Activated T-helper 9 cell treated with anti-CD3 and anti-CD28 coated beads, Interleukin-2, amount 50 U/mL, for 16 hours (primary cell): ENCODE measurements around the gene INPP5B.
A peak's percentile ranks its signal among the peaks of the same experiment; 100 is the strongest.
"Not testable (repeated sequence)": the region's sequence is repeated elsewhere in the genome, so short reads cannot be mapped to it uniquely, and the experiment has no call there.

Experiments used
- DNase-seq: peaks from one replicate; pipeline ENCODE4 v3.0.0-alpha.2; 2020; ENCODE audit warnings: low read depth

INPP5B gene

DNA sequence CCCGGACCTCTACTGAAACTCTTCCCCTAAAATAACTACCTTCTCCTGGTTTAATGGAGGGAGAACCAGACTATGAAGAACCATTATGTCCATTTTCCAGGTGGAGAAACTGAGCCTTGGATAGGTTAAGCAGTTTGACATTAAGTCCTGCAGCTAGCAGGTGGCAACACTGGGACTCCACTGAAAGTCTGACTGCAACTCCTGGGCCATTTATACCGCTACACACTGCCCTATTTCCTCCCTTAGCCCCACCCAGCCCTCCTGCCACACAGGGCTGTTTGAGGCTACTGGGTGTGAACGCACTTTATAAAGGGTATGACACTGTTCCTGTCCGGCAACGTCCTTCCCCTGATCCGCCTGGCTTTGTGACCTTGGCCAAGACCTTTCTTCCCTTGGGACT lies 511 bp upstream of the INPP5B start:
- DNase-seq, result no peak

DNA sequence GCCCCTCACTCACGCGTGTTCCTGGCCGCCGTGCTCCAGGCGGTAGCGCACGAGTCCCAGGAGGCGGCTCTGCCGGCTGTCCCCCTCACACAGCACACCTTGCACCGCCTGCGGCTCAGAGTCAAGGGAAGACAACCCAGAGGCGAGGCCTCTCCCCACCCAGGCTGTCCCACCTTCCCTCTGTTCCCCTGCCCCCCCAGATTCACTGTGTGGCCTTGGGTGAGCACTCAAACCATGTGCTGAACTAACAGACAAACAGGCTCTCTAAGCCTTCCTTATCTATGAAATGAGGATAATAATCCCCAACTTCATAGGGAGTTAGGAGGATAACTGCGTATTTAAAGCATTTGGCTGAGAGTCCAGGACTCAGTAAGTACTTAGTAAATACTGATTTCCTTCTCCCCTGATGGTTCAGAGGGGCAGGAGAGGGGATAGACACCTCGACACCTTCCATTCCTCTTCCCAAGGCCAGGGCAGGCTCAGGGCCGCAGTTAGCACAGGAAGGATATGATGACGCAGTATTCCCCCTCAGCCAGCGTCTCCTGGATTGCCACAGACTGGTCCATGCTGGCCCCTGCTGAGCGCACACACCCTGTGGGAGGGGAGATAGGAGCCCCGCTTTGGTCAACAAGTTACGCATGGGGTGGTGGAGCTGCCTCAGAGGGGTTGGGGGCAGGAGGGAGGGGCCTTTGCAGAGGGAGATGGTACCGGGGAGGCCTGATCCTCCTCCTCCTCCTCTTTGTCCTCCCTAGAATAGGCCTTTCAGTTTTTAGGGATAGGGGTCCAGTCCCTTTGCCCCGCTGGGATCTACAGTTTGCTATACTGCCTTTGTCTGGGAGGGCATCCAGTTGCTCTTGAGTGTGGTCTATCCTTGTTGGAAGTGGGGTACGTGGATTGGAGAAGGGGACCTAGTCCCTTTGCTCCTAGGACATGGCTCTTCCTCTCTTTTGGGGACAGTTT lies 830 bp downstream of the INPP5B start:
- no peak for DNase-seq

DNA sequence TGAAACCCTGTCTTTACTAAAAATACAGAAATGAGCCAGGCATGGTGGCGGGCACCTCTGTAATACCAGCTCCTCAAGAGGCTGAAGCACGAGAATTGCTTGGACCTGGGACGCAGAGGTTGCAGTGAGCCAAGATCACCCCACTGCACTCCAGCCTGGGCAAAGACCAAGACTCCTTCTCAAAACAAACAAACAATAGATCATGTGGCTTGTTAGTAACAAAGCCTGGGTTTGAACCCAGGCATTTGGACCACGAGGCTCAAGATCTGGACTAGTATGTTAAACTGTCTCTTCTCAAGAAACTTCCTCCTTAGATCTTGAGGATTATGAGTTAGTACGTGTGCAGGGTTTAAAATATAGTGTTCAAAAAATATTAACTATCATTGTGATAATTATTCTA lies 1.6 kb downstream of the INPP5B start:
- DNase-seq, result no peak

DNA sequence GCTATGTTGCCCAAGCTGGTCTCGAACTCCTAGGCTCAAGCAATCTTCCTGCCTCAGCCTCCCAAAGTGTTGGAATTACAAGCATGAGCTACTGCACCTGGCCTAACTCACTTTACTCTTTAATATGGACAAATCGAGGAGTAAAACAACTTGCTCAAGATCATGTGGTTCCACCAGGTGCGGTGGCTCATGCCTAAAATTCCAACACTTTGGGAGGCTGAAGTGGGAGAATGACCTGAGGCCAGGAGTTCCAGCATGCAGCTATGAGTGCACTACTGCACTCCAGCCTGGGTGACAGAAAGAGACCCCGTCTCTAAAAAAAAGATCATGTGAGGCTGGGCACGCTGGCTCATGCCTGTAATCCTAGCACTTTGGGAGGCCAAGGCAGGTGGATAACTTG lies 2.0 kb downstream of the INPP5B start:
- DNase-seq, result no peak

DNA sequence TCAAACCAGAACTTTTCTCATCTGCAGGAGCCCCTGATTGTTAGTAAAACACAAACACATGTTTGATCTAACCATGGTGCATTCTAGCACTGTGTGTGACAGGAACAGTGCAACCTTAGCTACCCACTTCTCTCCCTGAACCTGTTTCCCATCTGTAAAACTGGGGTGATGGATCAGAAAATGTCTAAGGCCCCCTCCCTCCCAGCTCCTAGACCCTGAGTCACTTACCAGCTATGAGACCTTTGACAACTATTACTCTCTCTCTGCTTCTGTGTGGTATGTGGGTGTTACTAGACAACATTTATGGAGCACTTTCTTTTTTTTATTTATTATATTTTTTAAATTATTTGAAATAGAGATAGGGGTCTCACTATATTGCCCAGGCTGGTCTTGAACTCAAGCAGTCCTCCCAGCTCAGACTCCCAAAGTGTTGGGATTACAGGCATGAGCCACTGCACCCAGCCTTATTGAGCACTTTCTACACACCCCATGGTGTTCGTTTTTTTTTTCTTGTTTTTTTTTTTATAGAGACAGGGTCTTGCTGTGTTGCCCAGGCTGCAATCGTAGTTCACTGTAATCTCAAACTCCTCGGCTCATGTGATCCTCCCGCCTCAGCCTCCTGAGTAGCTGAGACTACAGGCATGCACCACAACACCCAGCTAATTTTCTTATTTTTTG lies 2.6 kb downstream of the INPP5B start:
- DNase-seq, result no peak

DNA sequence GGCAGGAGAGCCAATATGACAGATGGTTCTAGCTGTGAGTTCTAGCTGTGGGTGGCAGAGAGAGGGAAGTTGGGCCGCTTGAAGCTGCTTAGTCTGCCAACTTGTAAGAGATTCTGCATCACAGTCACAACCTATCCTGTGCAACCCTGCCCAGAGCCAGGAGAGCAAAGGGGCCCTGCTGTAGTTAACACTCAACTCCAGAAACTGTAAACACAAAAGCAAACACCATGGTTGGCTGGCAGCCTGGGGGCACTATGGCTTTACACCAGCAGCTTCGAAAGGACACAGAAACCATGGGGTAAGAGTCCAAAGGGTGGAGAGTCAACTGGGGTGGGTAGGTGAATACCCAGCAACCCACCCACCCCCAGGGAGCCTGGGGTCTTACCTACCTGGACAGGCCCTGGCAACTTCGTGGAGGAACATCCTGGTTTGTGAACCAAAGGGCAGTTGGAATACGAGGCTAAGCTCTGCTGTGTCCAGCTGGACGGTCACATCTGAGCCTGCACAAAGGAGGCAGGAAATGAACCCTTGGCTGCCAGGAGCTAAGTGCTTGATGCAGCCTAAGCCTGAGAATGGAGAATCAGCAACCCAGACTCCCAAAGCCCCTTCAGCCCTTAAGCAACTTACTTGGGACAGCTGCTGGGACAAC lies 6.4 kb downstream of the INPP5B start:
- no peak for DNase-seq

DNA sequence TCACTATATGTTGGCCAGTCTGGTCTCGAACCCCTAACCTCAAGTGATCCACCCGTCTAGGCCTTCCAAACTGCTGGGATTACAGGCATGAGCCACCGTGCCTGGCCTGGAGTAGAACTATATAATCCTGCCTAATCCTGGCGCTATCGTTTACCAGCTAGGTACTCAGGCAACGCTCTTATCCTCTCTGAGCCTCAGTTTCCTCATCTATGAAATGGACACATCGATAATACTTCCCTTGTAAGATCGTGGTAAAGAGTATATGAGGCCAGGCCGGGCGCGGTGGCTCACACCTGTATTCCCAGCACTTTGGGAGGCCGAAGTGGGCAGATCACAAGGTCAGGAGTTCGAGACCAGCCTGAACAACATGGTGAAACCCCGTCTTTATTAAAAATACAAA lies 10.1 kb downstream of the INPP5B start:
- not testable (repeated sequence) for DNase-seq

DNA sequence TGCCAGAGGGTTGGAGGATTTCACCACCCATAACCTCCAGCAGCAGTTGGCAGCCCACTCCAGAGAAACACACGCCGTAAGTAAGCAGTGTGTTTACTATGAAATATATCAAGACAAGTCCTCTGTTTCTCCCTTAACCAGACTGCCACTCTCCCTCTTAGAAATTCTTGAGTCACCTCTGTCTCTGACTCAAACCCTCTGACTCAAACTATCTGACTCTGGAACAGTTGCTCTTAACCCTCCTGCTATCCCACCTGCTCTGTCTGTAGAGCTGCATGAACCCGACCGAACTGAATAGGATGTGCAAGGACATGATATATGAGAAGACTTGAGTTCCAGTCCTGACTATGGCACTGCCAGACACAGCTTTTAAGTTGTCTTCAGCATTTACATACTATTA lies 14.1 kb downstream of the INPP5B start:
- DNase-seq, result no peak

DNA sequence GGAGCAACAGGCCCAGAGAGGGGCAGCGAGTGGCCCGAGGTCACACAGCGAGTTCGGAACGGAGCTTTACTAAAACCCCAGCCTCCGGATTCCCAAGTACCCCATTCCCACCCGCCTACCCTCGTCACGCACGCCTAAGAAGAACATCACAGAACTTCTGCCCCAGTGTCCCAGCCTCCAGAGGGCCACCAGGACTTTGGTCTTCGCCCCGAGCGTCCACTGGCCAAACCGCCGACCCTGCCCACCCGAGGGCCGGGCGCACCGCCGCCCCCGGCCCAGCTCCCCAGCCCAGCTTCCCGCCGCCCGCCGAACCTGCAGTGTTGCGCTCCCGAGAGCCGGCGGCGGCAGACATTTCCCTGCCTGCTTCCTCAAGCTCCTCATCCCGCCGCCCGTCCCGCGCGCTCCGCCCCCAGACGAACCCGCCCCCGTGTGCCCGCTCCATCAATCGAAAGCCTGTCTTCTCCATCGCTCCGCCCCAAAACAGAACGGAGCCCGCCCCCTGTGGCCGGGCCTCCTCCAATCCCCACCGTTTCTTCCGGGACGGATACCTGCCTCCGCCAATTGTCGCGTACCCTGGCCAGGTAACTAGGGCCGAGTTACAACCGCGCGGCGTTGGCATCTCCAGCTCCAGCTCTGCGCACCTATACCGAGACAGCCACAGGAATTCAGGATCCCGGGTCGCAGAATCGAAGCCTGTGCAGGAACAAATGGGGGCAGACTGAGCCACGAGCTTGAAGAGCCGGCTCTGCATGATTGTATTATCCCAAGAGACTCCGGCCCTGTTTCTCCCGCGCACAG lies 15.3 kb downstream of the INPP5B start:
- peak; percentile 96 for DNase-seq

DNA sequence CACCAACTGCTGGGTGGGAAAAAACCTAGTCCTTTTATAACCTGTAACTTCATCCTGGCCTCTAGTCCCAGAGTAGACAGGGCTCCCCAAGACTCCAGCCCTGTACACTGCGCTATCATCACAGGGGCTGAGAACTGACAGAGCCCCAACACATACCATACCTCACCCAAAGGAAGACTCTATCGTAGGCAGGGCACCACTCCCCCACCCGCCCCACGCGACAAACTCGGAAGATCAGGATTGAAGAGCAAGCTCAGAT lies 15.8 kb downstream of the INPP5B start:
- DNase-seq, result peak; percentile 2

DNA sequence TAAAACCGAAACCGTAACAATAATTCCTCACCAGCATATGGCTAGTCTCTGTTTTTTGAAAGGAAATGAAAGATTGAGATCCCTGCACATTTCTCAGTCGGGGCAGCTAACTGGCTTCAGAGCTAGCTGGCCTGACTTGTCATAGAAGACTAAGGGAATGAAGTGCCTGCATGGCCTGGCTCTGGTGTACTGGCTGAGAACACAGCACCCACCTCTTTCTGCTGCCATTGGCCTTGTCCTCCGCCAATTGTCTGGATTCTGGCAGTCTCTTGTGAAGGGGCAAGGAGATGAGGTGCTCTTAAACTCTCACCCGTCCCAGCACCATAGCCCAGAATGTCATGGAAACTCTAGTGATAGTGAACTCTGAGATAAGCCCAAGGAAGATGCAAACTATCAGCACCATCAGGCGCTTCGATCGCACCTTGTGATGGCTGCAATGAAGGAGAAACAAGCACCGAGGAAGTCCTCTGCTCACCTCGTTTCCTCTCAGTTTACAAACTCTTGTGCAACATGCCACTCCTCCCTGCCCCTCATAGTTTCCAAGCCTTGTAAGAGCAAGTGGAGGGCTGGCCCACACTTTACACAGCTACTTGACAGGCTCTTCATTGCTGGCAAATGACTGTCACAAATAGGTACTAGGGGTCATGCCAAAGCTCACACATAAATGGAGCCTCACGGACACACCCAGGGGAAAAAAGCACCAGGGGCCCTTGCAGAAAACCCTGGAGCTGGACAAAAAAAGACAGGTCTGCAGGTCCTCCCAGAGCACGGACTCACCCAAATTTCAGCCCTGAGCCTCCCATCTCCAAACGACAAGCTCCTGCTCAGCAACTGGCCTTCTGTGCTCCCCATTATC lies 16.4 kb downstream of the INPP5B start:
- DNase-seq, result peak; percentile 6

DNA sequence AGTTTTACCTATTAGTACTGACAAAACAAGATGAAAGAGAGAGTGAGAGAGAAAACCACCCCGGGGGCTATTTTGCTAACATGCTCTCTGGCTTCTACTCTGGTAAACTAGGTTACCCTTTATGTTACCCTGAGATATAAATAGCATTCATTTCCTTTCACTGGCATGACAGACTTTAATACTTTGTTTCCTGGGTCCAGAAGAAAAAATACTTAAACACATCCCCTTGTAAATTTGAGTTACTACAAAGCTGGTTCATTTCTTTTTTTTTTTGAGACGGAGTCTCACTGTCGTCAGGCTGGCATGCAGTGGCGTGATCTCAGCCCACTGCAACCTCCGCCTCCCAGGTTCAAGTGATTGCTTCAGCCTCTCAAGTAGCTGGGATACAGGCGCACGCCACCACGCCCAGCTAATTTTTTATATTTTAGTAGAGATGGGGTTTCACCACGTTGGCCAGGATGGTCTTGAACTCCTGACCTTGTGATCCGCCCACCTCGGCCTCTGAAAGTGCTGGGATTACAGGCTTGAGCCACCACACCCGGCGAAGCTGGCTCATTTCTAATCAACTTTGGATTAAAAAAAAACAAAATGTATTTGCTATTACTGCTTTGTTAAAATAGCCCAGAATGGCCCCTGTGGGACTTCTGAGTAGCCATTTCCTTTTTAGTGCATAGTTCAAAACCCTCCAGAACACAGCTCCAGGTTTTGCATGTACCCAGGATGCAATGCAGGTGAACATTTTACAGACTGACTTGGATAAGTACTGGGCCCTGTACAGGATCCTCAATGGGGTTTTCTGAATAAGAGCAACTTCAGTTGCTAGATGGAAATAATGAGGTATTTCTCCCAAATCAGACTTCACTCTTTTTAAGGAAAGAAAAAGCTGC lies 20.6 kb downstream of the INPP5B start:
- no peak for DNase-seq

DNA sequence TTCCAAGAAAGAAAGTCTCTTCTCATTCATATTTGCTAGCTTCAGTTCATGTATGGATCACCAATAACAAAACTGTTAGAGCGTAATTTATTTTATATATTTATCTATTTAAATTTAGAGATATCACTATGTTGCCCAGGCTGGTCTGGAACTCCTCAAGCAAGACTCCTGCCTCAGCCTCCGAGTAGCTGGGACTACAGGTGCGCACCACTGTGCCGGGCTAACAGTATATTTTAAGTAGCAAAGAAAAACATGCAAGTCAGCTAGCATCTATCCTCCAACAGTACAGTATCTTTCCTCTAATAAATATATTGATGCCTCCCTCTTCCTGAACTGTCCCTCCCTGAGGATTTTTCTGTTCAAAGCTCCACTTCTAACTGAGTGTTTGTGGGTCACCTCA lies 21.5 kb downstream of the INPP5B start:
- no peak for DNase-seq

DNA sequence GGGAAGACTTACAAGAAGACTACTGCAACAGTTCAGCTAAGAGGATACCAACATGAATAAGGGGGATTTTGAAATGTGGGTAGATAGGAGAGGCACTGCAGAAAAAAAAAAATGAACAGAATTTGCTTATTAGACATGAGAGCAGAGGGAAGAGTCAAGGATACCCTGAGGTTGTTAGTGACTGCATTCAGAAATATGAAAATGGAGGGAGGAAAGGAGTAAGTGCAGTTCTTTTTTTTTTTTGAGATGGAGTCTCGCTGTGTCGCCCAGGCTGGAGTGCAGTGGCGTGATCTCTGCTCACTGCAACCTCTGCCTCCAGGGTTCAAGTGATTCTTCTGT lies 23.3 kb downstream of the INPP5B start:
- no peak for DNase-seq

DNA sequence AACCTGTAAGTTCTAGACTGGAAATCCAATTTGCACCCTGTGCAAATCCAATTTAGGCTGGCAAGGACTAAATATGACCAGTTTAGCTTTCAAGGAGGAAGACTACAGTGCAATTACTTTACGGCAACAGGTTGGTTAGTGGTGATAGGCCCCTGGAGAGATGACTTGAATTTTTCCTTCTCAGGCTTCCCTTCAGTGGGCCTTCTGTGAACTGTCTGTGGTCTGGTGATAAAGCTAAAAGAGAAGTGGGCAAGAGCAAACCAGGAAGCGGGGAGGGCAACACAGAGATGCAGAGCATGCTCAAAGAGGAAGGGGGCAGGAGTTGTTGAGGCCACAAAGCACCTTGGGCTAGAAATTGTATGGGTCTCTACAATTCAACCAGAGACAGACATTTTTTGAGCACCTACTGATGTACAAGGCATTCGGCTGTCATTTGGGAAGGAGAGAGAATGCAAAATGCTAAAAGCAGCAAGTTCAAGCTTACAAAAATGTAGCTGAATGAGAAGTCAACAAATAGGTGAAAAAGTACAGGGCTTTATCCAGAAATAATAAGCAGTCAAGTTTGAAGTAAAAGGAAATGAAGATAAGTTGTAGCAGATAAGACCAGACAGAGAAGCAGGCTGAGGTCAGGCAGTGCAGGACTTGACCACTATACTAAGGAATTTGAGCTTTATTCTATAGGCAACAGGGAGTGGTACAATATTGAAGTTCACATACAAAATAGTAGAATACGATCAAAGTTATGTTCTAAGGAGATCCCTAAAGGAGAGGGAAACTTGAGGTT lies 23.9 kb downstream of the INPP5B start:
- DNase-seq, result no peak

DNA sequence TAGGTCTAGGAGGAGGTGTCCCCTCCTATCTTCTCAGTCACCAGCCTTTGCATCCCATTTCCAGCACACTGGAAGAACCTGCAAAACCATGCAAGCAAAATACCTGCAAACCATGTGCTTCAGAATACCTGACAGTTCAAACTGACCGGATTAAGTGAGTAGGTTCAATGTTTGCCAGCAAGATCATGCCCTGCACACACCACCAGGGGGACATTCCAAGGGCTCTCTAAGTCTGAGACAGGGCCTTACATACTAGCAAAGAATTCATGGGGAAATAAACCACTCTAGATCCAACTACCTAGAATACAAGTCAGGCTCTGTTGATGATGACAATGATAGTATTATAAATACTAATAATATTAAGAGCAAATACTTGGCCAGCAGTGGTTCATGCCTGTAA lies 27.6 kb downstream of the INPP5B start:
- no peak for DNase-seq

DNA sequence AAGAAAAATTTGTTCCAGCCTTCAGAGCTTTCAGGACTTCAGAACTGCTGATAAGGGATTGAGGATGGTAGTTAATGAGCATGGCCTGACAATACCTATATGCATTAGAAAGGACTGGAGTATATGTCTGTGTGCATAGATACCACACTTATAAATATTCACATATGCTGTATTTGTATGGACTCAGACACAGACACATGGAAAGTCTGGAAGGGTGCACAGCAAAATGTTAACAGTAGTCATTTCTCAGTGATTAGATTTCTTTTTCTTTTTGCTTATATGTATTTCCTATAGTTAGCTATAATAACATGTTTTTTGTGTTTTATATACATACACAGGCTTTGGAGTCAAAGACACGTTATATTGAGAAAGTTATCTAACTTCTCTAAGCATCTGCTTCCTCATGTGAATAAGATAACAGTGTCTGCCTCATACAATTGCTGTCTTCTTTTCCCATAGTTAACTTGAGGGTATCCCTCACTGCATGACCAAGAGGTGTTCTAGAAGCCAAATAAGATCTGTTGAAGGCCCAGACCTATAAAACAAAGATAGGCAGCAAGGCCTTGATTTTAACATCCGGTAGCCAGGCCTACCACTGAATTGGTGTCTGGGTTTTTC lies 31.3 kb downstream of the INPP5B start:
- DNase-seq, result no peak

DNA sequence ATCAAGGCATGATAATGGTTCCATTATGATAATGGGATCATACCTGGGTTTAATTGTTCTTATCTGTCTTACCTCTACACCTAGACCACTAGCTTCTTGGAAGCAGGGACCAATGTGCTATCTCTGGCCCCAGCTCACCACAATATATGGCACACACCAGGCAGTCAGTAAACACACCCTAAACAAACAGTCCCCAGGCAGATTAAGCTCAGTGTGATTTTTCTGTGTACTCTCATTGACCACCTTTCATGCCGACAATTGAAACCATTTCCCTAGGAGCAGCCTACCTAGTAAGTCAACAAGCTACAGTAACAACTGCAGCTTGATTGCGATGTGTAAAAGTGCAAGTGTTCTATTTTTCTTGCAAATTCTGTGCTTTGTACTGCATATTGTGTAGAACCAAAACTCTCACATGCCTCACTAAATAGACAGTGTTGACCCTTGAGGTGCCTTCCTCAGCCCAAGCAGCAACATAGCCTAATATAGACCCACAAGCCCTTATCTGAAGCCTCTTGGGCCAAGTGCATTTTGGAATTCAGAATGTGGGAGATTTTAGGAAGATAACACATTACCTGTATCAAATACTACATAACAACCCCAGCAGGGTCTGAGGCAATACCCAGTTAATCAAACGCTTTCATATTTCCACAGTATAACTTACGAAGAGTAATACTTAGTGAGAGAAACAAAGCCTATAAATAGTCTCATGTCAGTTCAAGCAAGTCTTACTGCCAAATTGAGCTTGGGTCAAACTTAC lies 32.0 kb downstream of the INPP5B start:
- DNase-seq, result no peak

DNA sequence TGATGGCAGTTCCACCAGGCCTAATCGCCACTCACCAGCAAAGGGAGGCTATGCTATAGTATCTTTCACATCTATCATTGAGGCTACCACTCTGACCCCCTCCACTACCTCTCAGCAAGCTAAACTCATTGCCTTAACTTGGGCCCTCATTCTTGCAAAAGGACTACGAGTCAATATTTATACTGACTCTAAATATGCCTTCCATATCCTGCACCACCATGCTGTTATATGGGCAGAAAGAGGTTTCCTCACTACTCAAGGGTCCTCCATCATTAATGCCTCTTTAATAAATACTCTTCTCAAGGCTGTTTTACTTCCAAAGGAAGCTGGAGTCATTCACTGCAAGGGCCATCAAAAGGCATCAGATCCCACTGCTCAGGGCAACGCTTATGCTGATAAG lies 35.4 kb downstream of the INPP5B start:
- DNase-seq, result not testable (repeated sequence)
